ENCODE results near the gene AKT3. TPM values are rescaled to one million over a fixed set of nuclear protein-coding genes. Genes with fewer than 3 reads are reported as not detected.

AKT3 gene
- total RNA-seq, 4 donors from 2014 or later, result 3.8 to 31.7 (median 8.6) TPM

DNA sequence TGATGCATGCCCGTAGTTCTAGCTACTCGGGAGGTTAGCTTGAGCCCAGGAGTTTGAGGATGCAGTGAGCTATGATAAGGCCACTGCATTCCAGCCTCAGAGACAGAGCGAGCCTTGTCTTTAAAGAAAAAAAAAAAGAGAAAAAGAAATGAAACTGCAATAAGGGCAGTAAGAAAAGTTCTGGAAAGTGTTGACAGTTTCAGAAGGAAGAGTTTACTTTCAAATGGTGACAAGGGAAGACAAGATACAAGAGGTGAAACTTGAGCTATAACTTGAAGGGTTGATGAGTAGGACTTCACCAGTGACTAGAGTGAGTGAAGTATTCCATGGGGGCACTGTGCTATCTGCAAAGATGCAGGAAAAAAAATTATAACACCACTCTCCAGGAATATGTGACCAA is 125.0 kb downstream of the AKT3 start:
- Histone ChIP-seq H3K27me3 (no peaks in the 10 kb centered on the region), H3K4me1 (peaks cover 6% of the 10 kb centered on the region), H3K27ac (no peak overlapping the region), H3K4me3 (no peak overlapping the region), H3K36me3 (no peaks in the 10 kb centered on the region), H3K9me3 (no peaks in the 10 kb centered on the region)
- DNase-seq (ENCODE audit: low spot score in 2 of 2), result no peak
- TF ChIP-seq EP300 (IDR thresholded peaks at IDR 0.05), result no peak
- no peak for TF ChIP-seq POLR2AphosphoS5 (IDR thresholded peaks at IDR 0.05)
- TF ChIP-seq, protein P1, sequence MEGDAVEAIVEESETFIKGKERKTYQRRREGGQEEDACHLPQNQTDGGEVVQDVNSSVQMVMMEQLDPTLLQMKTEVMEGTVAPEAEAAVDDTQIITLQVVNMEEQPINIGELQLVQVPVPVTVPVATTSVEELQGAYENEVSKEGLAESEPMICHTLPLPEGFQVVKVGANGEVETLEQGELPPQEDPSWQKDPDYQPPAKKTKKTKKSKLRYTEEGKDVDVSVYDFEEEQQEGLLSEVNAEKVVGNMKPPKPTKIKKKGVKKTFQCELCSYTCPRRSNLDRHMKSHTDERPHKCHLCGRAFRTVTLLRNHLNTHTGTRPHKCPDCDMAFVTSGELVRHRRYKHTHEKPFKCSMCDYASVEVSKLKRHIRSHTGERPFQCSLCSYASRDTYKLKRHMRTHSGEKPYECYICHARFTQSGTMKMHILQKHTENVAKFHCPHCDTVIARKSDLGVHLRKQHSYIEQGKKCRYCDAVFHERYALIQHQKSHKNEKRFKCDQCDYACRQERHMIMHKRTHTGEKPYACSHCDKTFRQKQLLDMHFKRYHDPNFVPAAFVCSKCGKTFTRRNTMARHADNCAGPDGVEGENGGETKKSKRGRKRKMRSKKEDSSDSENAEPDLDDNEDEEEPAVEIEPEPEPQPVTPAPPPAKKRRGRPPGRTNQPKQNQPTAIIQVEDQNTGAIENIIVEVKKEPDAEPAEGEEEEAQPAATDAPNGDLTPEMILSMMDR (IDR thresholded peaks at IDR 0.05), result no peak
- TF ChIP-seq POLR2A (IDR thresholded peaks at IDR 0.05), result no peak
- WGBS, result 69% methylated on average over 3 of the region's 3 CpGs

DNA sequence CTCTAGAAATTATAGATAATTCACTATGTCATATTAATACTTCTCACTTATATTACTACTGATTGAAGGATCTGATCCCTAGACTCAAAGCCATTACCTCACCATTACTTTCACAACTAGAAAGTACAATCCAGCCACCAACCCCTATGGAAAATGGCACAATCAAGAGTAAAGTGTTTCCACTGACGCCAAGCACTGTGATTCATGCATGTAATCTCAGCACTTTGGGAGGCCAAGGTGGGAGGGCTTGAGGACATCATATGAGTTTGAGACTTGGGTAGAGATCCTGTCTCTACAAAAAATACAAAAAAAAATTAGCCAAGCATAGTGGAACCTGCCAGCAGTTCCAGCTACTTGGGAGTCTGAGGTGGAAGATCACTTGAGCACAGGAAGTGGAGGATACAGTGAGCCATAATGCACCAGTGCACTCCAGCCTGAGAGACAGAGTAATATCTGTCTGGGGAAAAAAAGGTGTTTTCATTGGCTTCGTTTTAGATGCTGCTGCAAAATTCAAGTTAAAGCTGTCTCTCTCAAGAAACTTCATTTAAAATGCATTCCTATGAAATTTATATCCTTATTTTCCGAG is 126.5 kb downstream of the AKT3 start:
- Histone ChIP-seq H3K36me3 (no peaks in the 10 kb centered on the region), H3K4me3 (no peak overlapping the region), H3K4me1 (peaks cover 6% of the 10 kb centered on the region), H3K27ac (no peak overlapping the region), H3K27me3 (no peaks in the 10 kb centered on the region), H3K9me3 (no peaks in the 10 kb centered on the region)
- no peak for TF ChIP-seq EP300 (IDR thresholded peaks at IDR 0.05)
- TF ChIP-seq POLR2A (IDR thresholded peaks at IDR 0.05), result no peak
- TF ChIP-seq POLR2AphosphoS5 (IDR thresholded peaks at IDR 0.05), result no peak
- TF ChIP-seq, protein P1 (IDR thresholded peaks at IDR 0.05), result no peak
- WGBS, result 88% methylated on average over 3 of the region's 3 CpGs
- DNase-seq (ENCODE audit: low spot score in 2 of 2), result no peak

DNA sequence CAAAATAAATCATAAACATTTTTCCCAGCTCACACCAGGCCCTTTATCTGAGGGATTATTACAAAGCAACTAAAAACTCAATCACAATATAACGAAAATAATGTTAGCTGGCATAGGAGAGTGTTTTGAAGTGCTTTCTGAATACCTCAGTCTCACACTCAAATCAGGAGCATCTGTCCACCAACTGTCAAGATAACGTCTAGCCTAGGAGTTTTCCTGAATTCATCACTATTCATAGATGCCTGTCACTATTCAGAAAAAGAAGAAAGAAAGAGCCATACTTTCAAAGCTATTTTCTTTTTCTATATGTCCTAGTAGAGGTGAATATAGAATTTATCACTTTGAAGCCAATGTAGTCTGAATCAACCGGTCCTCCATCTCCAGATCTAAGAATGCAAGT is 127.0 kb downstream of the AKT3 start:
- TF ChIP-seq POLR2AphosphoS5 (IDR thresholded peaks at IDR 0.05) (no peak), EP300 (IDR thresholded peaks at IDR 0.05) (no peak), POLR2A (IDR thresholded peaks at IDR 0.05) (no peak)
- TF ChIP-seq, protein P1 (IDR thresholded peaks at IDR 0.05), result no peak
- Histone ChIP-seq H3K27me3 (no peaks in the 10 kb centered on the region), H3K36me3 (no peaks in the 10 kb centered on the region), H3K4me3 (no peak overlapping the region), H3K9me3 (no peaks in the 10 kb centered on the region), H3K4me1 (peaks cover 6% of the 10 kb centered on the region), H3K27ac (no peak overlapping the region)
- no peak for DNase-seq (ENCODE audit: low spot score in 2 of 2)
- WGBS, result 86% methylated on average over 3 of the region's 3 CpGs

DNA sequence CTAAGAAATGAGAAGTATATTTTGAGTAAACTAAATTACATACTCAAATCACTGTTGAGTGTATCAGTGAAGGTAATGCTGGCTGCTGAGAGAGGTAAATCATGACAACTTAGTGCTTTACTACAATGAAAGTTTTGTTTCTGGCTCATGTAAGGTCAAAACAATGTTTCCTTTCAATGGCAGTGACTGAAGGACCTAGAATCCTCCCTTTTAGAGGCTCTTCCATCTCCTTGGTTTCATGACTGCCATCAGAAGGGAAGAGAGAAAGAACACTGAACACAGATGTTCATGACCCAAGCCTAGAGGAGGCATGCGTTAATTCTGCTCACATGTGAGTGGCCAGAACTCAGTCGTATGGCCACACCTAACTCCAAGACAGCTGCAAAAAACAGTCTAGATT is 130.6 kb downstream of the AKT3 start:
- DNase-seq (ENCODE audit: low spot score in 2 of 2), result no peak
- Histone ChIP-seq H3K36me3 (no peaks in the 10 kb centered on the region), H3K9me3 (no peaks in the 10 kb centered on the region), H3K4me1 (peaks cover 2% of the 10 kb centered on the region), H3K27ac (no peak overlapping the region), H3K4me3 (no peak overlapping the region), H3K27me3 (no peaks in the 10 kb centered on the region)
- 88% methylated on average over 2 of the region's 2 CpGs for WGBS
- TF ChIP-seq POLR2A (IDR thresholded peaks at IDR 0.05), result no peak

DNA sequence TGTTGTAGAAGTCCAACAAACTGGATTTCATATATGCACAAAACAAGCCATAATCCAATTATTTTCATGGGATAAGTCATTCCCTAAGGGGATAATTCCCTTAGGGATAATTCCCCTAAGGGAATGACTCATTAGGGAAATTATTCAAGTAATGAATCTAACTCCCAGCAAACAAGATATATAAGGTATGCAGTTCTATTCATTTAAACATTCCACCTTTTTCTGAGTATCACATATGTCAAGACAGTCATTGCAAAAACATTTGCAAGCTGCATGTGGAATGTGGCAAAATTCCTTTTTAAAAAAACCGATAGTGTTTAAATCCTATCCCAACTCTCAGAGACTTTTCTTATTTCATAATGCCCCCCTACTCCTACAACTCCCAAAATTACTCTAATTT is 131.2 kb downstream of the AKT3 start:
- TF ChIP-seq, protein P1 (IDR thresholded peaks at IDR 0.05), result no peak
- no peak for TF ChIP-seq POLR2A (IDR thresholded peaks at IDR 0.05)
- WGBS, result 61% methylated on average over 1 of the region's 1 CpG

DNA sequence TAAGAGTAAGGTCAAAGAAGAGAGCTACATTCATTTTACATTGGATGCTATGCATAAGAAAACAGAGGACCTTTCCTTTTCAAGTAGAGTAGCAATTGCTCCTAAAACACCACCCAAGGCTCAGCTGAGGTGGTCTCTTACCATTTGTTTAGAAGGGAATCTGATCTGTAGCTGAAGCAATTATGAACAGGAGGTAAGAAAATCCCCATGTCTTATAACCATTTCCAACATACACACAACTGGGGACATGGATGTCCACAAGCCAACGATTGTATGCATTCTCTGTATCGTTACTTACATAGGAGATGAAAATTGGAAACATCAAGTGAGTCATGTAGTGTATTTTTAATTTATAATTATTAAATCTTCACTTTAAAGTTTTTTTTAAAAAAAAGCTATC is 132.0 kb downstream of the AKT3 start:
- Histone ChIP-seq H3K4me3 (no peak overlapping the region), H3K36me3 (no peaks in the 10 kb centered on the region), H3K4me1 (peaks cover 13% of the 10 kb centered on the region), H3K27ac (no peak overlapping the region), H3K9me3 (no peaks in the 10 kb centered on the region), H3K27me3 (no peaks in the 10 kb centered on the region)
- 97% methylated on average over 2 of the region's 2 CpGs for WGBS
- TF ChIP-seq, protein P1 (IDR thresholded peaks at IDR 0.05), result no peak
- TF ChIP-seq POLR2A (IDR thresholded peaks at IDR 0.05) (no peak), POLR2AphosphoS5 (IDR thresholded peaks at IDR 0.05) (no peak)
- no peak for DNase-seq (ENCODE audit: low spot score in 2 of 2)

More for the DNA sequence above, 131.2 kb downstream of the AKT3 start:
- DNase-seq (ENCODE audit: low spot score in 2 of 2), result no peak
- Histone ChIP-seq H3K4me1 (peaks cover 8% of the 10 kb centered on the region), H3K36me3 (no peaks in the 10 kb centered on the region), H3K9me3 (no peaks in the 10 kb centered on the region), H3K27ac (no peak overlapping the region), H3K27me3 (no peaks in the 10 kb centered on the region), H3K4me3 (no peak overlapping the region)

All from suprapubic skin (tissue), 4 donors.